ENCODE data around the gene PDXK.

The PDXK gene

GRCh38 chr21:43794311-43794710 is 75.4 kb downstream of the PDXK start:
- no peak for DNase-seq (ENCODE audit: low spot score)
- no peak overlapping the region for H3K4me3 ChIP-seq
- no peak overlapping the region for H3K27ac ChIP-seq
- TF ChIP-seq, protein P1, sequence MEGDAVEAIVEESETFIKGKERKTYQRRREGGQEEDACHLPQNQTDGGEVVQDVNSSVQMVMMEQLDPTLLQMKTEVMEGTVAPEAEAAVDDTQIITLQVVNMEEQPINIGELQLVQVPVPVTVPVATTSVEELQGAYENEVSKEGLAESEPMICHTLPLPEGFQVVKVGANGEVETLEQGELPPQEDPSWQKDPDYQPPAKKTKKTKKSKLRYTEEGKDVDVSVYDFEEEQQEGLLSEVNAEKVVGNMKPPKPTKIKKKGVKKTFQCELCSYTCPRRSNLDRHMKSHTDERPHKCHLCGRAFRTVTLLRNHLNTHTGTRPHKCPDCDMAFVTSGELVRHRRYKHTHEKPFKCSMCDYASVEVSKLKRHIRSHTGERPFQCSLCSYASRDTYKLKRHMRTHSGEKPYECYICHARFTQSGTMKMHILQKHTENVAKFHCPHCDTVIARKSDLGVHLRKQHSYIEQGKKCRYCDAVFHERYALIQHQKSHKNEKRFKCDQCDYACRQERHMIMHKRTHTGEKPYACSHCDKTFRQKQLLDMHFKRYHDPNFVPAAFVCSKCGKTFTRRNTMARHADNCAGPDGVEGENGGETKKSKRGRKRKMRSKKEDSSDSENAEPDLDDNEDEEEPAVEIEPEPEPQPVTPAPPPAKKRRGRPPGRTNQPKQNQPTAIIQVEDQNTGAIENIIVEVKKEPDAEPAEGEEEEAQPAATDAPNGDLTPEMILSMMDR (IDR thresholded peaks at IDR 0.05), result no peak

- no peak overlapping the region for H3K4me3 ChIP-seq
- TF ChIP-seq, protein P1 (IDR thresholded peaks at IDR 0.05), result no peak
- no peak for DNase-seq (ENCODE audit: low spot score)
- no peak overlapping the region for H3K27ac ChIP-seq
Observed at GRCh38 chr21:43794857-43795256, 75.9 kb downstream of the PDXK start.

- TF ChIP-seq, protein P1 (IDR thresholded peaks at IDR 0.05), result no peak
- DNase-seq (ENCODE audit: low spot score), result no peak
- H3K4me3 ChIP-seq, result no peak overlapping the region
- no peak overlapping the region for H3K27ac ChIP-seq
Observed at GRCh38 chr21:43797415-43797814, 78.5 kb downstream of the PDXK start.

DNA sequence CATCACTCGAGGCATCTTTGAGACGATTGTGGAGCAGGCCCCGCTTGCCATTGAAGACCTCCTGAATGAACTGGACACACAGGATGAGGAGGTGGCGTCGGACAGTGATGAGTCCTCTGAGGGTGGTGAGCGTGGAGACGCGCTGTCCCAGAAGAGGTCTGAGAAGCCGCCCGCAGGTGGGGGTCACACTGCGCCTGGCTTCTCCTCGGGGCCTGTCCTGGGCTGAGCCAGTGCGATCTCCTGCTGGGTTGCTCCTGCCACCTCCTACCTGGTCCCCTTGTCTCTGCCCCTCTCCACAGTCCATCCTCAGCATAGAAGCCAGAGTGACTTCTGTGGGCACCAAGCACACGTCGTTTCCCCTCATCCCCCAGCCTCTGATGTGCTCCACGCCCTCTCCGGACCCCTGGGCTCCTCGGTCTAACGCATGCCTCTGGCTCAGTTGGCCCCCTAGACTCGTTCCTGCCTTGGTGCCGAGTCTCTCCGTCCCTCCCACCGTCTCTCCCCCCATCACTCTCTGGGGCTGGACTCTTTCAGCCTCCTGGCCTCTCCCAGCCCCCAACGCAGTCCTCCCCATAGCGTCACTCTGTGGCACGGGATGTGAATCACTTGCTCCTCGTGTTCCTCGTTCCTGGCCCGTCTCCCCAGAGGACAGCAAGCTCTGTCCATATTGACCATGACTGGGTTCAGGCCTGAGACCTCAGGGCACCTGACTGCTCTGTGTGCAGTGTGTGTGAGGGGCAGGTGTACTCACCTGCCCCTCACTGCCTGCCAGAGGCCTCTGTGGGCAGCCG is 79.2 kb downstream of the PDXK start:
- TF ChIP-seq, protein P1 (IDR thresholded peaks at IDR 0.05), result no peak
- DNase-seq (ENCODE audit: low spot score), result no peak
- Histone ChIP-seq H3K27ac (no peak overlapping the region), H3K4me3 (no peak overlapping the region)

DNA sequence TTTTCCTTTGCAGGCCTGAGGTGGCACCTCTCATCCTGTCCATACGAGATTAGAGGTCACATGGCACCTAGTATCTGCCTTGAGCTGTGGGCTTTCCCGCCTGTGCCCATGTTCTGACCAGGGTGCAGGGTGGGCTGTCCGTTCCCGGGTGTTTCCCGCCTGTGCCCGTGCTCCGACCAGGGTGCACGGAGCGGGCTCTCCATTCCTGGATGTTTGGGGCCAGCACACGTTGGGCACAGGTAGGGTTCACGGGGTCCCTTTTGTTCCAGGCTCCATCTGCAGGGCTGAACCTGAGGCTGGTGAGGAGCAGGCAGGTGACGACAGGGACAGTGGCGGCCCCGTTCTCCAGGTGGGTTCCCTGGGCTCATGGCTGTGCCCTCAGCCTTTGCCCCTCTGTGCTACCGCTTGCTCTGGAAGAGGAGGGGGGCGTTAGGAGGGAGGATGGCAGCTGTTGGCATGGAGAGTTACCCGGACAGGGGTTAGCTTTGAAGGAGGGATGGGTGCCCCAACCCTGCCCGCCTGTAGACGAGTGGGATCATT is 80.4 kb downstream of the PDXK start:
- TF ChIP-seq, protein P1 (IDR thresholded peaks at IDR 0.05), result no peak
- Histone ChIP-seq H3K4me3 (no peak overlapping the region), H3K27ac (no peak overlapping the region)
- DNase-seq (ENCODE audit: low spot score), result no peak

DNA sequence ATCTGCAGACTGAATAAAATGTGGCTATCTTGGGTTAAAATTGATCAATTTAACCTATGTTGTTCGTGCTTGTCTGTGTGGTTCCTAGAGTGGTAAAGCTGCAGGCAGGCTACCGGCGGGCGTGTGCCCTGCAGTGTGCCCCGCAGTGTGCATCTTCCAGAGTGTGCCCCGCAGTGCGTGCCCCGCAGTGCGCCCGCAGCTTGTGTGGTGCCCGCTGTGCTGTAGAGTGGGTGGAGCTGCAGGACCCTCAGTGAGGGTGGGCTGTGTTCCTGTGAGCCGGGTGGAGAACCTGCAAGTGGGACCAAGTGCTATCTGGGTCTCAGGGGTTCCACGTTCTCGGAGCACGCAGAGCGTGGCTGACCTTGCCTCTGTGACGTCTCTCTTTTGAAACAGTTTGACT is 81.2 kb downstream of the PDXK start:
- H3K27ac ChIP-seq, result no peak overlapping the region
- no peak for DNase-seq (ENCODE audit: low spot score)
- TF ChIP-seq, protein P1 (IDR thresholded peaks at IDR 0.05), result no peak
- no peak overlapping the region for H3K4me3 ChIP-seq

DNA sequence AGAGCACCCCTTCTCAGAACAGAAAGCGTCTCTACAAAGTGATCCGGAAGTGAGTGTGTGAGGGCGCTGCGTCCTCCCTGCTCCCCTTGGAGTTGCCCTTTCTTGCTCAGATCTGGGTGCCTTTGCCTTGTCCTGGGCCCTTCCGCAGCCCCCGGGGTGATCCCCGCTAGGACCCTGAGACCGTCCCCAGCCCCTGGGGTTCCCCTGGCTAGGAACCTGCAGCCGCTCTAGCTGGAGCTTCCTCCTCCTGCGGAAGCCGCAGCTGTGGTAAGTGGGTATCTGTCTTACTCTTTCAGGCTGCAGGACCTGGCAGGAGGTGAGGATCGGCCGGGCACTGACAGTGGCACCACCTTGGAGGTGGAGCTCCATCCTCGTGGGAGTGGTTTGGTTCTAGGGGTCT is 81.6 kb downstream of the PDXK start:
- H3K4me3 ChIP-seq, result no peak overlapping the region
- TF ChIP-seq, protein P1 (IDR thresholded peaks at IDR 0.05), result no peak
- no peak overlapping the region for H3K27ac ChIP-seq
- no peak for DNase-seq (ENCODE audit: low spot score)
